GM21528 (cell line): Measurements from ENCODE around the gene PRKAR2B.

ENCODE experiments used
- ATAC-seq: cut with Tn5 transposase; IDR thresholded peaks from one replicate; pipeline ENCODE4 v1.9.1; 2021; ENCODE audit warnings: mild to moderate bottlenecking, moderate library complexity; ENCODE audit not compliant: unreplicated experiment, low FRiP score

Gene PRKAR2B

GRCh38 chr7:107044347-107045194 is at the start of gene PRKAR2B:
PRKAR2B (plus strand) TSS chr7:107044705; CDS start chr7:107044908, 203 bp downstream.
- peak; percentile 90 for ATAC-seq

- no peak for ATAC-seq
Measured at GRCh38 chr7:106994833-106995232, 49.7 kb upstream of the PRKAR2B start.

GRCh38 chr7:106997487-106998271 is 46.8 kb upstream of the PRKAR2B start:
- ATAC-seq: no peak

GRCh38 chr7:106999023-106999422 is 45.5 kb upstream of the PRKAR2B start:
- ATAC-seq: no peak

GRCh38 chr7:107001490-107001889 is 43.0 kb upstream of the PRKAR2B start:
- ATAC-seq: no peak

- ATAC-seq: no peak
Measured at GRCh38 chr7:107002126-107002525, 42.4 kb upstream of the PRKAR2B start.

GRCh38 chr7:107002529-107002998 is 41.9 kb upstream of the PRKAR2B start:
- no peak for ATAC-seq

- ATAC-seq: no peak
Measured at GRCh38 chr7:107007007-107007891, 37.3 kb upstream of the PRKAR2B start.

GRCh38 chr7:107007892-107008287 is 36.6 kb upstream of the PRKAR2B start:
- no peak for ATAC-seq

GRCh38 chr7:107009846-107010203 is 34.7 kb upstream of the PRKAR2B start:
- no peak for ATAC-seq

GRCh38 chr7:107012691-107013090 is 31.8 kb upstream of the PRKAR2B start:
- no peak for ATAC-seq

- ATAC-seq: no peak
Measured at GRCh38 chr7:107014387-107015023, 30.0 kb upstream of the PRKAR2B start.

GRCh38 chr7:107016312-107016711 is 28.2 kb upstream of the PRKAR2B start:
- ATAC-seq: no peak

GRCh38 chr7:107017965-107018719 is 26.4 kb upstream of the PRKAR2B start:
- ATAC-seq: no peak

GRCh38 chr7:107020400-107020799 is 24.1 kb upstream of the PRKAR2B start:
- ATAC-seq: no peak

- no peak for ATAC-seq
Measured at GRCh38 chr7:107021600-107021999, 22.9 kb upstream of the PRKAR2B start.

GRCh38 chr7:107023522-107024151 is 20.9 kb upstream of the PRKAR2B start:
- no peak for ATAC-seq

GRCh38 chr7:107024906-107025305 is 19.6 kb upstream of the PRKAR2B start:
- ATAC-seq: no peak
